ENCODE results near the gene PRKN.

Gene PRKN

GRCh38 chr6:161745128-161745527 lies 982.4 kb downstream of the PRKN start:
- H3K4me3 ChIP-seq (ENCODE audit: low read length in 2 of 2): no peak overlapping the region
- H3K9me3 ChIP-seq (ENCODE audit: control insufficient read depth in 2 of 2, low read length in 2 of 2): no peaks in the 10 kb centered on the region
- no peaks in the 10 kb centered on the region for H3K27me3 ChIP-seq (ENCODE audit: control insufficient read depth in 1 of 2, insufficient read depth in 2 of 2, low read length in 2 of 2)
- no peaks in the 10 kb centered on the region for H3K4me1 ChIP-seq (ENCODE audit: control insufficient read depth, insufficient read depth, low read length)
- H3K9ac ChIP-seq (ENCODE audit: low read length in 2 of 2): no peak overlapping the region
- H3K27ac ChIP-seq (ENCODE audit: low read length): no peak overlapping the region
- no peaks in the 10 kb centered on the region for H3K36me3 ChIP-seq (ENCODE audit: control insufficient read depth in 2 of 2, insufficient read depth in 2 of 2, low read length in 2 of 2)

GRCh38 chr6:161744211-161745067 lies 983.1 kb downstream of the PRKN start:
- Histone ChIP-seq H3K27me3 (ENCODE audit: control insufficient read depth in 1 of 2, insufficient read depth in 2 of 2, low read length in 2 of 2) (no peaks in the 10 kb centered on the region), H3K36me3 (ENCODE audit: control insufficient read depth in 2 of 2, insufficient read depth in 2 of 2, low read length in 2 of 2) (no peaks in the 10 kb centered on the region), H3K4me1 (ENCODE audit: control insufficient read depth, insufficient read depth, low read length) (no peaks in the 10 kb centered on the region), H3K9ac (ENCODE audit: low read length in 2 of 2) (no peak overlapping the region), H3K4me3 (ENCODE audit: low read length in 2 of 2) (no peak overlapping the region), H3K27ac (ENCODE audit: low read length) (no peak overlapping the region), H3K9me3 (ENCODE audit: control insufficient read depth in 2 of 2, low read length in 2 of 2) (no peaks in the 10 kb centered on the region)

- no peaks in the 10 kb centered on the region for H3K9me3 ChIP-seq (ENCODE audit: control insufficient read depth in 2 of 2, low read length in 2 of 2)
- H3K36me3 ChIP-seq (ENCODE audit: control insufficient read depth in 2 of 2, insufficient read depth in 2 of 2, low read length in 2 of 2): no peaks in the 10 kb centered on the region
- no peaks in the 10 kb centered on the region for H3K27me3 ChIP-seq (ENCODE audit: control insufficient read depth in 1 of 2, insufficient read depth in 2 of 2, low read length in 2 of 2)
- H3K27ac ChIP-seq (ENCODE audit: low read length): no peak overlapping the region
- H3K9ac ChIP-seq (ENCODE audit: low read length in 2 of 2): no peak overlapping the region
- no peaks in the 10 kb centered on the region for H3K4me1 ChIP-seq (ENCODE audit: control insufficient read depth, insufficient read depth, low read length)
- H3K4me3 ChIP-seq (ENCODE audit: low read length in 2 of 2): no peak overlapping the region
Measured at GRCh38 chr6:161743509-161744178, 983.9 kb downstream of the PRKN start.

GRCh38 chr6:161740486-161740885 lies 987.1 kb downstream of the PRKN start:
- no peak overlapping the region for H3K9ac ChIP-seq (ENCODE audit: low read length in 2 of 2)
- no peak overlapping the region for H3K27ac ChIP-seq (ENCODE audit: low read length)
- H3K27me3 ChIP-seq (ENCODE audit: control insufficient read depth in 1 of 2, insufficient read depth in 2 of 2, low read length in 2 of 2): no peaks in the 10 kb centered on the region
- no peaks in the 10 kb centered on the region for H3K36me3 ChIP-seq (ENCODE audit: control insufficient read depth in 2 of 2, insufficient read depth in 2 of 2, low read length in 2 of 2)
- H3K9me3 ChIP-seq (ENCODE audit: control insufficient read depth in 2 of 2, low read length in 2 of 2): no peaks in the 10 kb centered on the region
- no peaks in the 10 kb centered on the region for H3K4me1 ChIP-seq (ENCODE audit: control insufficient read depth, insufficient read depth, low read length)
- H3K4me3 ChIP-seq (ENCODE audit: low read length in 2 of 2): no peak overlapping the region

GRCh38 chr6:161736781-161737292 lies 990.7 kb downstream of the PRKN start:
- Histone ChIP-seq H3K4me1 (ENCODE audit: control insufficient read depth, insufficient read depth, low read length) (no peaks in the 10 kb centered on the region), H3K36me3 (ENCODE audit: control insufficient read depth in 2 of 2, insufficient read depth in 2 of 2, low read length in 2 of 2) (no peaks in the 10 kb centered on the region), H3K9me3 (ENCODE audit: control insufficient read depth in 2 of 2, low read length in 2 of 2) (no peaks in the 10 kb centered on the region), H3K4me3 (ENCODE audit: low read length in 2 of 2) (no peak overlapping the region), H3K27me3 (ENCODE audit: control insufficient read depth in 1 of 2, insufficient read depth in 2 of 2, low read length in 2 of 2) (no peaks in the 10 kb centered on the region), H3K27ac (ENCODE audit: low read length) (no peak overlapping the region), H3K9ac (ENCODE audit: low read length in 2 of 2) (no peak overlapping the region)

GRCh38 chr6:161736326-161736725 lies 991.2 kb downstream of the PRKN start:
- Histone ChIP-seq H3K9me3 (ENCODE audit: control insufficient read depth in 2 of 2, low read length in 2 of 2) (no peaks in the 10 kb centered on the region), H3K36me3 (ENCODE audit: control insufficient read depth in 2 of 2, insufficient read depth in 2 of 2, low read length in 2 of 2) (no peaks in the 10 kb centered on the region), H3K27me3 (ENCODE audit: control insufficient read depth in 1 of 2, insufficient read depth in 2 of 2, low read length in 2 of 2) (no peaks in the 10 kb centered on the region), H3K4me3 (ENCODE audit: low read length in 2 of 2) (no peak overlapping the region), H3K27ac (ENCODE audit: low read length) (no peak overlapping the region), H3K9ac (ENCODE audit: low read length in 2 of 2) (no peak overlapping the region), H3K4me1 (ENCODE audit: control insufficient read depth, insufficient read depth, low read length) (no peaks in the 10 kb centered on the region)

GRCh38 chr6:161732594-161732993 lies 995.0 kb downstream of the PRKN start:
- no peaks in the 10 kb centered on the region for H3K27me3 ChIP-seq (ENCODE audit: control insufficient read depth in 1 of 2, insufficient read depth in 2 of 2, low read length in 2 of 2)
- no peaks in the 10 kb centered on the region for H3K9me3 ChIP-seq (ENCODE audit: control insufficient read depth in 2 of 2, low read length in 2 of 2)
- H3K36me3 ChIP-seq (ENCODE audit: control insufficient read depth in 2 of 2, insufficient read depth in 2 of 2, low read length in 2 of 2): no peaks in the 10 kb centered on the region
- H3K27ac ChIP-seq (ENCODE audit: low read length): no peak overlapping the region
- H3K4me1 ChIP-seq (ENCODE audit: control insufficient read depth, insufficient read depth, low read length): no peaks in the 10 kb centered on the region
- no peak overlapping the region for H3K9ac ChIP-seq (ENCODE audit: low read length in 2 of 2)
- no peak overlapping the region for H3K4me3 ChIP-seq (ENCODE audit: low read length in 2 of 2)

GRCh38 chr6:161727083-161727833 lies 1000.3 kb downstream of the PRKN start:
- H3K9me3 ChIP-seq (ENCODE audit: control insufficient read depth in 2 of 2, low read length in 2 of 2): no peaks in the 10 kb centered on the region
- H3K27ac ChIP-seq (ENCODE audit: low read length): no peak overlapping the region
- no peak overlapping the region for H3K9ac ChIP-seq (ENCODE audit: low read length in 2 of 2)
- H3K4me3 ChIP-seq (ENCODE audit: low read length in 2 of 2): no peak overlapping the region
- H3K4me1 ChIP-seq (ENCODE audit: control insufficient read depth, insufficient read depth, low read length): no peaks in the 10 kb centered on the region
- no peaks in the 10 kb centered on the region for H3K36me3 ChIP-seq (ENCODE audit: control insufficient read depth in 2 of 2, insufficient read depth in 2 of 2, low read length in 2 of 2)
- H3K27me3 ChIP-seq (ENCODE audit: control insufficient read depth in 1 of 2, insufficient read depth in 2 of 2, low read length in 2 of 2): no peaks in the 10 kb centered on the region

- H3K4me1 ChIP-seq (ENCODE audit: control insufficient read depth, insufficient read depth, low read length): no peaks in the 10 kb centered on the region
- H3K27ac ChIP-seq (ENCODE audit: low read length): no peak overlapping the region
- no peaks in the 10 kb centered on the region for H3K9me3 ChIP-seq (ENCODE audit: control insufficient read depth in 2 of 2, low read length in 2 of 2)
- no peaks in the 10 kb centered on the region for H3K36me3 ChIP-seq (ENCODE audit: control insufficient read depth in 2 of 2, insufficient read depth in 2 of 2, low read length in 2 of 2)
- H3K9ac ChIP-seq (ENCODE audit: low read length in 2 of 2): no peak overlapping the region
- no peaks in the 10 kb centered on the region for H3K27me3 ChIP-seq (ENCODE audit: control insufficient read depth in 1 of 2, insufficient read depth in 2 of 2, low read length in 2 of 2)
- H3K4me3 ChIP-seq (ENCODE audit: low read length in 2 of 2): no peak overlapping the region
Measured at GRCh38 chr6:161722394-161722793, 1005.2 kb downstream of the PRKN start.

GRCh38 chr6:161721511-161721910 lies 1006.1 kb downstream of the PRKN start:
- no peaks in the 10 kb centered on the region for H3K9me3 ChIP-seq (ENCODE audit: control insufficient read depth in 2 of 2, low read length in 2 of 2)
- no peaks in the 10 kb centered on the region for H3K27me3 ChIP-seq (ENCODE audit: control insufficient read depth in 1 of 2, insufficient read depth in 2 of 2, low read length in 2 of 2)
- no peaks in the 10 kb centered on the region for H3K4me1 ChIP-seq (ENCODE audit: control insufficient read depth, insufficient read depth, low read length)
- H3K4me3 ChIP-seq (ENCODE audit: low read length in 2 of 2): no peak overlapping the region
- H3K9ac ChIP-seq (ENCODE audit: low read length in 2 of 2): no peak overlapping the region
- H3K27ac ChIP-seq (ENCODE audit: low read length): no peak overlapping the region
- H3K36me3 ChIP-seq (ENCODE audit: control insufficient read depth in 2 of 2, insufficient read depth in 2 of 2, low read length in 2 of 2): no peaks in the 10 kb centered on the region
